CD4-positive, alpha-beta T cell treated with Interleukin-2 at 100 ng/mL for 4 hours (primary cell): ENCODE data around the gene SCGB3A2.

Experiments
- DNase-seq: peaks from one replicate; pipeline ENCODE4 v3.0.0-alpha.2; 2020; ENCODE audit warnings: low spot score

Gene SCGB3A2

DNA sequence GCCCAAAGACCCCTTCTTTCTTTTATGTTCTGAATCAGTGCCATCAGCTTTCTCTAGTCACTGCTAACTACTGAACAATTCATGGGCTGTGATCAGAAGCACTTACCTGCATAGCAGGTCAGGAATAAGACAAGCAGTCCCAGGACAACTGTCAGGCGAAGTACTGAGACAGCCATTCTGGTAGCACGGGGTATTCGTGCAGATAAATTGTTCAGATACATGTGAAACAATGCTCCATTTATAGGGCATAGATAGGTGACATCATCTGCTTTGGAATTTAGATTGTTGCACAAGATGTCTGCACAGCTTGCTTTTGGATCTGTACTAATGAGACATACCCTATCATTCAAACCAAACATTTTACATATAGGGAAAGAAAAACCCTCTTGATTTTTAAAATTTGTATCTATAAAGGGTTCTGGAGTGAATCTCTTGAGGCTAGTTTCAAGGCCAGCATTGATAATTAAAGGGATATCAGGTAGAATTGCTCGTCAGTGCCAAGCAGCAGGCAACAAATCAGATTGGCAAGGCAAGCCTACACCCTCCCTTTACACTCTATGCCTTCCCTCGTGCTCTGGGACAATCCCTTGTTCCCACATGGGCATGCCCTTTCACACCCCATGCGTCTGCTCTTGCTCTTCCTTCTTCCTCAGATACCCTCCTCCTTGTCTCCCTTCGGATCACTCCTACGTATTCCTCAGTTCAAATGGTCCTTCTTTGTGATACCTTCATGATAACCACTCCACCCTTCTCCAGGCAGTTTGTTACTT is 28.0 kb downstream of the SCGB3A2 start, which contains the start of gene C5orf46:
TSS of gene C5orf46 (minus strand) at position 213 of the 770 bp plus-strand sequence. CDS start at position 176, 37 bp downstream.
- no peak for DNase-seq

DNA sequence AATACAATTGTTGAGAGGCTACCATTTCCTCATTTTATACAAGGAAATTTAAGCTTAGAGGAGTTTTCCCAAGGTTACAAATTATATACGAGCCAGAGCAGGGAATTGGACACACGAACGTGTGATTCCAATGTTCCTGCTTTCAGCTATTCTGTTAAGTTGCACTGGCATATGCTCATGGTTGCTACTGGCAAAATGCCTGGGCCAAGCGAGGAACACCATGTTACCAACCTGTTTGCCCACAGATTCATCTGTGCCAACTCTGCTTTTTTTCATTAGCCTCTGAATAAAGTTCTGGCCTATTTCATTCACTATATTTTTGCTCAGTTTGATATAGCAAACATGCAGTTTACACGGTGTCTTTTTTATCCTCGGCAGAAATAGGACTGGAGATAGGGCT is 32.9 kb downstream of the SCGB3A2 start:
- no peak for DNase-seq

DNA sequence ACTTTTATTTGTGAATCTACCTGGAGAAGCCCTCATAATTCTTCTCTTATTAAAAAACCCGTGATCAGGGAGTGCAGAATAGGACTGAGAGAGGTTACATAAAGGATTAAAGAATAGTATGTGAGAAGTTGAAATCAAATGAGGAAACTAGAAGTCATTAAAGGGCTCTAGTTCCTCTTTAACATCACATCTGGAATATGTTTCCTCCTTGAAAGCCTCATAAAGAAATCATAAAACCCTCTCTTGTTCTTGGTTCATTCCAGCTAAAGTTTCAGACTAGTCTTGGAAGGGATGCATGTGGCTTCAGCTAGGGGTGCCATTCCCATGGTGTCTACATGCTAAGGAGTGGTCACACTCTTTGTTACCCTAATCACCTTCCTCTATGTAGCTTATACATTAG is 33.5 kb downstream of the SCGB3A2 start:
- DNase-seq = no peak

DNA sequence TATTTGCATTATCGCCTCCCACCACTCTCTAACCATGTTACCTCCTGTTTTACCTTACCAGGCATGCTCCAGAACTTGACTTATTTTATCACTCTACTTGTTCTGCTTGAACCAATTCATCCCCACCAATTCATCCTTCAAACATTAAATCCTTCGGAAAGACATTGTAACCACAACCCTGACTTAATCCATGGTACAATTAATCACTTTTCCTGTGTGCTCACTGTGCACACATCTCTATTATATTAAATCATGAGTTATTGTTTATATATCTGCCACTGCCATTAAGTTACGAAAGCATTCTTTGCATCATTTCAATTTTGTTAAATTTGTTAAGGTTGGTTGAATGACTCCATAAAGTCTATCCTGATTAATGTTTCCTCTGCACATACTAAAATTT is 35.3 kb downstream of the SCGB3A2 start:
- no peak for DNase-seq

DNA sequence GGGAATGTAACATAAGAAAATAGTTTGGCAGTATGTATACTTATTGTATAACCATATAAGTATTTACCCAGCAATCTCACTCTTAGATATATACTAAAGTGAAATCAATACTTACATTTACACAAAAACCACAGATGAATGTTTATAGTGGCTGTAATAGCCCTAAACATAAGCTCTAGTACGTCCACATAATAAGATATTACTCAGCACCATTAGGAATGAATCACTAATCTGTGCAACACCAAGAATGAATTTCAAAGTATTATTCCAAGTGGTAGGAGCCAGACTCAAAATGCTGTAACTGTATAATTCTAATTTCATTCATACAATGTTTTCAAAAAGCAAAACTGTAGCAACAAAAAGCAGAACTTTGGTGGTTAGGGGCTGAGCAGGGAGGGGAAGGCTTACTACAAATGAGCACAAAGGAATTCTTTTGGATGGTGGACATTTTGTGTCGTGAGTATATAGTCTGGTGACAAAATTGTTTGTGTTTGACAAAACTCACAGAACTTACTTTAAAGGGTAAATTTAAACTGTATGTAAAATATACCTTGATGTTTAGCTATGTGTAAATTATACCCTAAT is 39.7 kb downstream of the SCGB3A2 start:
- no peak for DNase-seq

DNA sequence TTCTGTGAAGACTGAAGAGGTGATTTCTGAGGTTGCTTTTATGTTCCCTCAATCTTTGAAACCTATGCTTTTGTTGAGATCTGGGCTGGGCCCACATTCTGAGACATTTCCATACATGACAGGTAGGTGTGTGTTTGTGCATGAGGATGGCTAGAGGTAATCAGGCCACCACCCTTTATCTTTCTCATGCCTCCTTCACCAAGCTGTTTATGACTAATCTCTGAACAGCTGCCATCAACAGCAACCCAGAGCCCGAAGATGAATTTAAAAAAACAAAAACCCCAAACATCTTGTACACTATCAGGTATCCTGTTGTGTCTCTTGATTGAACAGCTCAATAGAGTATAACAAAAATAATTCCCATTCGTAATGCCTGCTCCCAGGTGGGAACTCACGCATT is 40.4 kb downstream of the SCGB3A2 start:
- no peak for DNase-seq

DNA sequence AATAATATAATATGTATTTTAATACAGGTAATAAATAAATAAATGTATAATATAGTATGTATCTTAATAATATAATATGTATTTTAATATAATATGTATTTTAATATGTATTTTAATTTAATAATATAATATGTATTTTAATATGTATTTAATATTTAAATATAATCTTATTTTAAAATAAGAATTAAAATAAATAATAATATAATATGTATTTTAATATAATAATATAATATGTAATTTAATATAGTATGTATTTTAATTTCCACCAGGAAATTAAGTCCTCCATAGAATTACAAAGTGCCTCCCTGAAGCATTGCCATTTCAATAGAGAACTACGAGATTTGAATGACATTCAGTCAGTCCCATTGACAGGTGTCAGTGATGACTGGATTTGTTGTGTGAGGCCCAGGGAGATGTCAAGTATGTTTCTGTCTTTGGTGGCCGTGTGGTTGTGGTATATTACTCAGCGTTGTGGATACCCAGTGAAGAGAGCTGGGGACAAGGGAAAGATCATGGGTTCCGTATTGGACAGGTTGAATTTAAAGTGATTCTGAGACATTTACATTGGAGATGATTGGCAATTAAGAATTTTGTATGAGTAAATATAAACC is 42.0 kb downstream of the SCGB3A2 start:
- DNase-seq = no peak

DNA sequence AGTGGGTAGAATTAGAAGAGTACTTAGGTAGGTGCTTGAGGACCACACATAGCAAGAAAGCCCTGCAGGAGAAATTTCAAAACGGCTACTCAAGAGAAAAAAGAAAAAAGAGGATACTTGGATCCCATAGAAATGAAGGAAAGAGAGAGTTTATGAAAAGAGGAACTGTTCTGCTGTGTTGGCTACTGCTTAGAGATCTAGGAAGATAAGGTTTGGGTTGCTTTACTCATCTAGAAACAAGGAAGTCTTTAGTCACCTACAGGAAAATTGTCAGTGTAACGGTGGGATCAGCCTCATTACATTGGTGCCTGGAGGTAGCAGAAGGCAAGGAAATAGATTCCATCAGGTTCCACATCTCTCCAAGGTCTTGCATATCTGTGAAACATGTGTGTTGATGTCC is 42.6 kb downstream of the SCGB3A2 start:
- DNase-seq = no peak

DNA sequence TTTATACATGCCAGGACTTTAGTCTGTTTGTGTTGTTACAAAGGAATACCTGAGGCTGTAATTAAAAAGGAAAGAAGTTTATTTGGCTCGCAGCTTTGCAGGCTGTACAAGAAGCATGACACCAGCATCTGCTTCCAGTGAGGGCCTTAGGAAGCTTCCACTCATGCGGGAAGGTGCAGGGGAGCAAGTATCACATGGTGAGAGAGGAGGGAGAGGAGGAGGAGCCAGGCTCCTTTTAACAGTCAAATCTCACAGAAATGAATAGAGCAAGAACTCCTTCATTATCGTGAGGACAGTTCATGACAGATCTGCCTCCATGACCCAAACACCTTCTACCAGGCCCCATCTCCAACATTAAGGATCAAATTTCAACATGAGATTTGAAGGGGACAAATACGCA is 46.5 kb downstream of the SCGB3A2 start:
- no peak for DNase-seq

DNA sequence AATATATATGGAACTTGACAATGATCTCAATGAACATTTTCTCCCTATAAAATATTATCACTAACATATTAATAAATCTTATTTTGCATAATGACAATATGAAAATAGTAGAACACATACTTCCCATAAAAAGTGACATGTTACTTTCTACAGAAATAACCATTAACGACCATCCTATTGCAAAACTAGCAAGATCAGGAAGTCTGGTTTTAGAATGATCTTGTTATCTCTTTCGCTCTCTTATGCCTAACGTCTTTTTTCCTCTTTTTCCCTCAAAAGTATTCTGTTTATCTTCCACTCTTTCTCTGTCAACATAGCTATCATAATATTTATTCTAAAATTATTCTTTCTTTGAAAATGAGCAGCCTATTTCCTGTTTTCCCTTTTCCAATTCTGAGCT is 49.4 kb downstream of the SCGB3A2 start:
- DNase-seq = no peak

DNA sequence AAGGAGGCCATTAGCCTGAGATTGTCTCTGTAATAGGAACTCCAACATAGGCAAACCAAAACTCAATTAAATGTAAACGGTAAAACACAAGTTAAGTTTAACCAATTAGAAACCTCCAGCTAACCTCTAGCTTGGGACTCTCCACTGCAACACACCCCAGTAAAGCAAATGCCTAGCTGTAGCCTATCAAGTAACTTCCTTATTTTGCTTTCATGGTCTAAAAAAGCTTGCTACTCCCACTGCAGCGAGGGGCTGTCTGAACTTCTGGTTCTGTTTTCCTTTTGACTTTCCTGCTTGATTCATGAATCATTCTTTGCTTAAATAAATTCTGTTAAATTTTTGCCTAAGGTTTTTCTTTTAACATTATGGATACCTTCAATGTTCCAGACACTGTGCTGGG is 52.3 kb downstream of the SCGB3A2 start:
- DNase-seq = no peak
